DMS79 treated with DMSO at 0.1 percent for 48 hours (cell line): Measurements from ENCODE around the gene HEATR9.

Experiments
- DNase-seq: peaks from one replicate; lab custom pipeline; 2025; lab: John Stamatoyannopoulos, UW

HEATR9 gene

GRCh38 chr17:35893751-35894150 is 25.1 kb upstream of the HEATR9 start:
- no peak for DNase-seq

GRCh38 chr17:35892091-35893035 is 23.7 kb upstream of the HEATR9 start:
- no peak for DNase-seq

- DNase-seq, result no peak
Observed at GRCh38 chr17:35891269-35891668, 22.6 kb upstream of the HEATR9 start.

GRCh38 chr17:35890774-35891155 is 22.1 kb upstream of the HEATR9 start:
- peak; percentile 89 for DNase-seq

- peak; percentile 70 for DNase-seq
Observed at GRCh38 chr17:35889818-35890773, 21.4 kb upstream of the HEATR9 start.

GRCh38 chr17:35889241-35889640 is 20.6 kb upstream of the HEATR9 start:
- DNase-seq, result no peak

GRCh38 chr17:35879773-35880654 is 11.3 kb upstream of the HEATR9 start, which contains the start of gene CCL5:
Gene CCL5, minus strand, starts transcription at chr17:35880360.
- DNase-seq, result no peak

GRCh38 chr17:35878361-35878760 is 9.7 kb upstream of the HEATR9 start:
- DNase-seq, result no peak

GRCh38 chr17:35877345-35878029 is 8.8 kb upstream of the HEATR9 start:
- no peak for DNase-seq

- no peak for DNase-seq
Observed at GRCh38 chr17:35876534-35876933, 7.8 kb upstream of the HEATR9 start.

GRCh38 chr17:35875800-35876139 is 7.1 kb upstream of the HEATR9 start:
- DNase-seq, result no peak

GRCh38 chr17:35875072-35875799 is 6.5 kb upstream of the HEATR9 start:
- no peak for DNase-seq

GRCh38 chr17:35872196-35872980 is 3.7 kb upstream of the HEATR9 start:
- no peak for DNase-seq

GRCh38 chr17:35870906-35871819 is 2.5 kb upstream of the HEATR9 start:
- DNase-seq, result no peak

GRCh38 chr17:35867574-35867973 is 1.1 kb downstream of the HEATR9 start:
- DNase-seq, result no peak

- peak; percentile 35 for DNase-seq
Observed at GRCh38 chr17:35866341-35866950, 2.2 kb downstream of the HEATR9 start.

GRCh38 chr17:35865412-35866340 is 3.0 kb downstream of the HEATR9 start:
- peak; percentile 78 for DNase-seq
